DMS79 (cell line): ENCODE measurements around the gene PHEX.
A peak's percentile ranks its signal among the peaks of the same experiment; 100 is the strongest.

Experiments used
- DNase-seq: peaks from one replicate; lab custom pipeline; 2025; lab: John Stamatoyannopoulos, UW

Gene PHEX

DNA sequence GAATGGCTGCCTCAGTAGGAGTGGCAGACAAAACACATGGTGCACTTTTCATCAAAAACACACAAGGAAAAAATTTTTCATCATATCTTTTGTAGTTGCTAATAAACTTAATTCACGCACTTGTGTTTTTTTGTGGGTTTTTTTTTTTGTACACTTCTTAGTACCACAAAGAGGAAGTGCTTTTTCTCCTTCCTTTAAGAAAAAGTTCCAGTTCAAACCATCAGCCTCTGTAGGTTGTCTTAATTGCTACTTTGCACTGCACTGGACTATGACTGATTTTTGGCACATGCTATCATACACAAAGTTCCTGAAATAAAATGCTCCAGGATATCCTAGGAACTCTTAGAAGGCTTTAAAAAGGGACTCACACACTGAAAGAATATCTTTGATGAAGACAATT lies at the start of gene PHEX:
Gene PHEX (plus strand): TSS at position 242 of the 400 bp plus-strand sequence. CDS start 681 bp downstream, outside the sequence.
- no peak for DNase-seq

DNA sequence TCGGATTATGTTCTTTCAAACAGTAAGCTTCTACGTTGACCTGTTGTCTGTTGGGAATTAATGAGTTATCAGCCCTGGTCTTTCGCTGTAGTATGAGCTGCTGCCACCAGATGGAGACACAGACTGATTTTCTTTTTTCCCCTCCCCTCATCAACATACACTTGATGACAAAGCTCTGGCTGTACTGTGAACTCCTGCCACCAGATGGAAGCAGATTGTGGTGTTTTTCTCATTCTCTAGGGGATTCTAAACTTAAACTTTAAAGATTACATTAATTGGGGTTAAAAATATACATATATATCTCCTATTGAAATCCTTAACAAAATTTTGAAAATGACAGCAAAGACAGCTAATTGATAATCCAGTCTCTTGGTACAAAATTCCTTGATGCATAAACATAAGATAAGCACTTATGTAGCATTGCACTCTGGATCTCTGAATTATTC lies 46.8 kb upstream of the PHEX start:
- DNase-seq, result peak; percentile 21

DNA sequence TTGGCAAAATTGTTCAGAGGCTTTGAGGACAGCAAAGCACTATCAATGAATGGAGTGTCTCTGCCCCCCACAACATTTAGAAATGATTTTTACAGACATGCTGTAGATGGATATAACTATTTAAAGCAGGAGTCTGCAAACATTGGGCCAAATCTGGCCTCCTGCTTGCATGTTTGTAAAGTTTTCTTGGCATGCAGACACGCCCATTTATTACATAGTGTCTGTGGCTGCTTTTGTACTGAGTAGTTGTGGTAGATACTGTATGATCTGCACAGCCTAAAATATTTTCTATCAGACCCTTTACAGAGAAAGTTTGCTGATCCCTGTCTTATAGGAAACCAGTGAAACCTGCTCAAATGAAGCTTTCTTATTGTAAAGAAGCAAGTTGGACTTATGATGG lies 45.5 kb upstream of the PHEX start:
- no peak for DNase-seq

DNA sequence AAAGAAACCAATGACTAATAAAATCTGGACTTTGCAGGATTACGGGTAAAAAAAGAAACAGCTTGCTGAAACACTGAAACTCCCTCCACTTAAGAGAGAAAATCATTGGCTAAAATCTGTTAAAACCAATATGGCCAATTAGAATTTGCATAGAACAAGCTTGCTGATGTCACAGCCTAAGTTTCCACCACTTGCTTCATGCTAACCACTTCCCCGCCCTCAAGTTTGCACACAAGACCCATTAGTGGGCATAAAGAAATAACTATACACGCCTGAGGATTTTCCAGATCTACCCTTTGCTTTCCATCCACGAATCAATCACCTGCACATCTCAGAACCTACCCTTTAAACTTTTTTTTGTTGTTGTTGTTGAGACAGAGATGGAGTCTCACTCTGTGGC lies 42.7 kb upstream of the PHEX start:
- no peak for DNase-seq

DNA sequence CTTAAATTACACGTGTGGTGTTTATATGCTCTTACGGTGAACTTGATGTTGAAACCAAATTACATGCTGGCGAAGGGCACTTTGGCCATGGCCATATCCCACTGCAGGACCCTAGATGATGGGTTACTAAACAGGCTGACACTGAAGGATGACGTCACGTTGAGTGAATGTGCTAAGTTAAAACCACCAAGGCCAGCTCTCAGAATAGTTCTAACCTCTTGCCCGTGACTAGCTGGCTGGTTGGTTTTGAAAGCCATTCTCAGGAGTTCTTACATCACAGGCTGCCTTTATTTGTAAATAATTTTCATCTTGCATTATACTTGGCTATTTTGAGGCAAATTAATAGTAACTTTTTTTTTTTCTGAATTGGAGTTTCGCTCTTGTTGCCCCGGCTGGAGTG lies 41.3 kb upstream of the PHEX start:
- DNase-seq, result no peak

DNA sequence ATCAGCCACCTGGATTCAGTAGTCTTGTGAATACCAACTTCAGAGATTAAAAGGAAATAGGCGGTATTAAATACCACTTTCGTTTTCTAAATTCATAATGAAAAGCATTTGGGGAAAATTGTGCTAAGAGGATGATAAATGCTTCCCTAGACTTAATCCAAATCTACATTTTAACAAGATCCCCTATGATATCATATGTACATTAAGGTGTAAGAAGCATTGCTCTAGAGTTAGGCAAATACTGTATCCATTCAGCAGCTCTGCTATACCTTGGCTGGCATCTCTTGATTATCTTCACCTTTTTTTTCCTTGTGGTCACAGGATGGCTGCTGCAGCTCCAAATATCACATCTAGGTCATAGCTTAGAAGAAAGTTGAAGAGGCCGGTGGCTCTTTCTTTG lies 40.6 kb upstream of the PHEX start:
- DNase-seq, result no peak

DNA sequence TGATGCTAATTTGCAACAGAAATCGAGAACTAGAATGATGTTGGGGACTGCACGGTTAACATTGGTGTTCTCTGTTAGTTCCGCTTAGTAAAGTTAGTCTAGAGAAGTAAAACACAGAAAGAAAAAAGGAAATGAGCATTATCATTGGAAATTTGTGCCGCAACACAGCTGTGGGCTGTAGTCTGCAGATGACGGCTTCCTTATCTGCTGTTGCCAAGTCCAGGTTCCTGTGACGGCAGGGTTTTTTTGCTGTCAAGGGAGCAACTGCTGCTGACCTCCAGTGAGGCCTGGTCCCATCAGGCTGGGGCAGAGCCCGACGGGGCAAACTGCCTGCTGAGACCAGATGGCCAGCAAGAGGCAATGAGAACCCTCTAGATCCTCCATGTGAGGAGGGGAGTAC lies 38.9 kb upstream of the PHEX start:
- no peak for DNase-seq

DNA sequence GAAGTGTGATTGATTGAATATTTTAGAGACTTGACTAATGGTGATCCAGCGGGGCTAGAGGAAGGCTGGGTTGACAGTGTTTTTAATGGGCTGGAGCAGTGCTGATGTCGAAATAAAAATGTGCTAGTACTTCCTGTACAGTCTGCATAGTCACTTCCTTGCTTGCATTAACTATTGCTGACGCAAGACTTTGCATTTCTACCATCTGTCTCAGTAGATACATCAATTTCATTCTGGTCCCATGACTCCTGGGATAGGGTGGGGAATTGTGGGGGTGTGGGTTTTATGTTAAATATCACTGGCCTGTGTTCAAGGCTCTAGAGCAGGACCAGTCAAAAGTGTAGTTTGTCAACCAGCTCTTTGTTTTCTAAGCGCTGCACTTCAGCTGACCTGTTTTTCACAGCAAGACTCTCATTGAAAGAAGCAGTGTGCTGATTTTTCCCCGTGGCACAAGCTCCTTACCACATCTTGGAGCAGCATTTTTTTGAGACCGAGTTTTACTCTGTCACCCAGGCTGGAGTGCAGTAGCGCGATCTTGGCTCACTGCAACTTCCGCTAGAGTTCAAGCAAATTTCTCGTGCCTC lies 35.2 kb upstream of the PHEX start:
- DNase-seq, result no peak

DNA sequence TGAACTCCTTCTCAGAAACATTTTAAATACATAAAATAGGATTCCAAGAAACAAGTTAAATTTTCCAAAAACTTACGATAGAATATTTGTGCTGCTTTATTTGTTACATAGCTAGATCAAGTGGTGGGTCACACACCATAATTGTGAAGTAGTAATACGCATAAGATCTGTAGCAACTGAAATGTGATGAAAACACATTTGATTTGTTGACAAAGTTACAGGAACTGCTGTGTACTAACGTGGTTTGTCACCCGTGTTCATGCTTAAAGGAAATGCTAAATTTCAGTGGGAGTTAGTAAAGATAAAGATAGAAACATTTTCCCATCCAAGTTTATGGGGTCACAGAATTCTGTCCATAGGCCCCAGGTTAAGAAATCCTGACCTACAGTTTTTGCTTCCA lies 34.1 kb upstream of the PHEX start:
- no peak for DNase-seq

DNA sequence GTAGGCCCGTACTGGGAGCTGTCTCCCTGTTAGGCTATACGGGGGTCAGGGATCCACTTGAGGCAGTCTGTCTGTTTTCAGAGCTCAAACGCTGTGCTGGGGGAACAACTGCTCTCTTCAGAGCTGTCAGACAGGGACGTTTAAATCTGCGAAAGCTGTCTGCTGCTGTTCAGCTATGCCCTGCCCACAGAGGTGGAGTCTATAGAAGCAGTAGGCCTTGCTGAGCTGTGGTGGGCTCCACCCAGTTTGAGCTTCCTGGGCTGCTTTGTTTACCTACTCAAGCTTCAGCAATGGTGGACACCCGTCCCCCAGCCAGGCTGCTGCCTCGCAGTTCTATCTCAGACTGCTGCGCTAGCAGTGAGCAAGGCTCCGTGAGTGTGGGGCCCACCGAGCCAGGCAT lies 27.3 kb upstream of the PHEX start:
- no peak for DNase-seq

DNA sequence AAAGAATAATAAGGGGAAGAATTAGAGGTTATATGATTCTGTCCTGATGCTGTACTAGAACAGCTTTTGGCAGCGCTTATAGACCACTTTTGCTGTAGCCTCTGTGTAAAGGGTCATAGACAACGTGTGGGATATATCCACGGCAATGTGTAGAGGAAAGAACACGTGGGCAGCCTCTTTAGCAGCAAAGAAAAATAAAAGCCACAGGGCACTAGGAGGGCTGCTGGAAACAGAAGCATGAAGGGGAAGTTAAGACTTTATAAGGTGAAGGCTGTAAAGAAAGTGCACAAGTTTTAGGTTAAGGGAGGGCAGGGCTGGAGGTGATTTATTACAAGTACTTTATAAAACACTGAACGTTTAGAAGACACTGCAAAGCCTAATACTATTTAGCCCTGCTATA lies 20.1 kb upstream of the PHEX start:
- DNase-seq, result no peak

DNA sequence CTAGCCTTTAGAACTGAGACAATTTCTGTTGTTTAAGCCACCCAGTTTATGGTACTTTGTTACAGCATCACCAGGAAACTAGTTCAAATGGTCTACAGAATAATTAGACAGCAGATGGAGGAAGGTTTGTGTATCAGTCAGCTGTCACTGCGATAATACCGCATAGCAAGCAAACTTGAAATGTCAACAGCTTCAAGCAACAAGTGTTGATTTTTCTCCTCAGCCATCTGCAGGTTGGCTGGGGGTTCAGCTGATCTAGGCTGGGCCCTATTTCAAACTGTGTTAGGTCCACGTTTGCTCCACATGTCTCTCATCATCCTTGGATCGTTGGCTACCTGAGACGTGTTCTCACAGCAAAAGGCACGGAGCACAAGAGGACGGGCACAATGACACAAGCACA lies 19.2 kb upstream of the PHEX start:
- no peak for DNase-seq

DNA sequence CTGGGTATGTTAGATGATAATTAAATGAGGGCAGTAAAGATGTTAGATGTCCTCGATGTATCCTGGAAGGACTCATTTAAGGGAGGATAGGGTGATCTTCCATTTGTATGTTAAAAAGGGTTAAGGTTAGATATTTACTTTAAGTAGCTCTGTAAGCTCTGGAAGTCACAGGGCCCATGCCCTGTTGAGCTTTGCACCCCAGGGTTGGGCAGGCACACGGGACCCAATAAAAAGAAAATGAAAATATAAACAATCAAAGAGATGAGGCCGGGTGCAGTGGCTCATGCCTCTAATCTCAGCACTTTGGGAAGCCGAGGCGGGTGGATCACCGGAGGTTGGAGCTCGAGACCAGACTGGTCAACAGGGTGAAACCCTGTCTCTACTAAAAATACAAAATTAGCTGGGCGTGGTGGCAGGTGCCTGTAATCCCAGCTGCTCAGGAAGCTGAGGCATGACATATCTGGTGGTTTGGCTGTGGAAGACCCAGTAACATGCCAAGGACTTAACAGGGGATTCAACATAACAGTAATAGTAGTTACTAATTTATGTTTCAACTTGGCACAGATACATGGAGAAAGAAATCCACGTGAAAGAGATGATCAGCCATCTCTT lies 16.9 kb upstream of the PHEX start:
- DNase-seq, result no peak

DNA sequence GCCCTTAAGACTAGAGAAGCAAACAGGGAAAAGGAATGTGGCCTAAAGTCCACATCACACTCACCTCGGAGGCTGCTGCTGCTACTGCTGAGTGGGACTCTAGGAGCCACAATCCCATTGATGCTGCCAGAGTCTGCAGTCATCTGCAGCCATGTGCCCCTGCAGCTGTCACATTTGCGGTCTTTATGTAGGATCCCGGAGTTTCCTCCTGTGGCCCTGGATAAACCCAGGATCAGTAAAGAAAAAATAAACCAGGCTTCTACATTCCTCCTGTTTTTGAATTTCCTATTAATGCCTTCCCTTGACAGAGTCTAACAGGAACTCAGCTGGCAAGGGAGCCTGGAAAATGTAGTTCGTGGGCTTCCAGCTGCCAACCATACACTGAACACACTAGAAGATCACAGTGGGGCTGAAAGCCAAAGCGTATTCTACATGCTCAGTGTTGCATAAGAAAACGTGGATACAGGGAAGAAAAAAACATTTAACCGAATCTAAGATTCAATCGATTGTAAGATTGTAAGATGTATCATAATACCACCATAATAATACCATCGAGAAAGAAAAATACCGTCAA lies 10.3 kb upstream of the PHEX start:
- DNase-seq, result no peak

DNA sequence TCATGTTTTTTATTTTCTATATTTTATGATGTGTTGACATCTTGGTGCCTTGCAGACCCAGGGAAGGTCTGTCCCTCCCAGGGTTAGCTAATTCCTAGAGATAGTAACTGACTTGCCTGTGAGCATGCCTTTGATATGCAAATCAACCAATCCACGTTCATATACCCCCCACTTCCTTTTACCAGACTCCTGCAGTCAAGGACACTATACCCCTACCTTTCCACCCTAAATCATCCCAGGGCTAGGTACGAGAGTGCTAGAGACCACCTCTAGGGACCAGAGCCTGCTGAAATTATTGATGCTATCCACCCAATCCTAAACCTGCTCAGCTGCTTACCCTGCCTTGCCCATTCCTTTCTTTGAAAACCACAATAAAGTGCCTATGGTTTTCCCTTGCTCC lies 7.5 kb upstream of the PHEX start:
- DNase-seq, result no peak

DNA sequence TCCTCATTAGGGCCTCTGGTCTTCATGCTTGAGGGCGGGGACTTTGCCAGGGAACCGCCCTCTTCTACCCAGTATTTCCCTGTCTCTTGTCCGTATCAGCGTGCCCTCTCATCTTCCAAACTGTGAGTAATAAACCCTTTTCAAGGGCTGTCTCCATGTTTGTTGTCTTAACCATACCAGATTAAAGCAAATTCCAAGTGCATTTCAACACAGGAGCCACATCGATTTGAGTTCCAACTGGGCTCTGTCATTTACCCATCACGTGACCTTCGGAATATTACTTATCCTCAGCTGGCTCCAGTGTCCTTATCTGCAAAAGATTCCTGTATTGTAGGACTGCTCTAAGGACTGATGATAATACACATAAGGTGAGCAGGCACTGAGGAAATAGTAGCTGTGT lies 6.4 kb upstream of the PHEX start:
- DNase-seq, result no peak

DNA sequence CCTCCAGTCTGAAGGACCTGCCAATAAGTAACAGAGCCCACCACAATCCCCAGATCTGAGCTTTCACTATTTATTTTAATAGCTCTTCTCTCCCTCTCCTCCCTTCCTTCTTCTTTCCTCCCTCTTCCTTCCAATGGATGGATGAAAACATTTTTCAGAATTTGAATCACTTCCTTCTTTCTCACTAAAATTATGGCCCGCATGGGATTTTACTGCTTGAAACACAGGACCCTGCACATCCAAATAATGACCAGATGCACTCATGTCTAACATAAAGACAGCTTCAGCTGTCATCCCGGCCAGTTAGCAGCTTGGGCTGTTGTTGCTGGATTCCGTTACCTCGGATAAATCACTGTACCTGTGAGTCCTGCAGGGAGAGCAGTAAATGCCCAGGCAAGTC lies 5.4 kb upstream of the PHEX start:
- DNase-seq, result no peak

DNA sequence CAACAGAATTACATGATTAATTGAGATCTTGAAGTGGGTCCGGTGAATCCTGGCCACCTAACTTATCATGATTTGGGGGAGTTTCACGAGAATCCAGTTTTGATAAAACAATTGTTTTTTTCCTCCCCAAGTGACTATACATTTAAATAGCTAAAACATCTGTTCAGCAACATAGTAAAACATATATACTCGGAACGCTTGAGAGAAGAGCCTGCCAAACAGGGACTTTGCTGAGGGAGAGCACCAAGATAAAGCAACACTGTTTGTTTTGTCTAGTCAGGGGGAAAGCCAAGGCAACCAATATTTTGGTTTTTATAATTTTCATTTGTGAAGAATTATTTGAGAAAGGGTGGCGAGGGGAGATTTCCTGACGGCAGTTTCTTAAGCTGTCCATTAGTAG lies 381 bp downstream of the PHEX start:
- no peak for DNase-seq

DNA sequence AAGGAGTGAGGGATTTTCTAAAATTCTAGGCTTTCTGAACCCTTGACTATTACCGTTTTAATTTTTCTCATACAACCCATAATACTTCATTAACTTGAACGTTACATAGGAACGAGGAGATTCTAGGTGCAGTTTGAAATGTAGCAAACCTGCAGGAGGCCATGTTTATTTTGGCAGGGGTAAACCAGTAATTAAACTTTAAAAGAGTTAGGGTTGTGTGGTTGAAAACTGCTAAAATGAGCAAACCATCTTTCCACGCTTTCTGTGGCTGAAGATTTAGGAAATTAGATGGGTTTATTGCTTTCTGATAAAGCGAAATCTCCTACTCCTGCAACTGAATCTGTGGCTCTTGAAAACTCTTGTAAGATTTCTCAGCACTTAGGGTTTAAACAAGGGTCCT lies 1.7 kb downstream of the PHEX start:
- no peak for DNase-seq

DNA sequence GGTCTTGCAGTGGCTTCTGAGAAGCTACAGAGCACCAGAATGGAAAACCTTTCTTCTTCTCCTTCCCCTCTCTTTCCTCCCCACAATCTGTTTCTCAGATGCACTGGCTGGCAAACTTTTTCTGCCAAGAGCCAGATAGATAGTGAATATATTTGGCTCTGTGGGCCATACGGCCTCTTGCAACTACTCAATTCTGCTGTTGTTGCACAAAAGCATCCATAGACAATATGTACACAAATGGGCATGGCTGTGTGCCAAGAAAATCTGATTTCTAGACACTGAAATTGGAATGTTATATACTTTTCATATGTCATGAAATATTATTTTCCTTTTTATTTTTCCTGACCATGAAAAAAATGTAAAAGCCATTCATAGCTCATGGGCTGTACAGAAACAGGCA lies 3.1 kb downstream of the PHEX start:
- no peak for DNase-seq

DNA sequence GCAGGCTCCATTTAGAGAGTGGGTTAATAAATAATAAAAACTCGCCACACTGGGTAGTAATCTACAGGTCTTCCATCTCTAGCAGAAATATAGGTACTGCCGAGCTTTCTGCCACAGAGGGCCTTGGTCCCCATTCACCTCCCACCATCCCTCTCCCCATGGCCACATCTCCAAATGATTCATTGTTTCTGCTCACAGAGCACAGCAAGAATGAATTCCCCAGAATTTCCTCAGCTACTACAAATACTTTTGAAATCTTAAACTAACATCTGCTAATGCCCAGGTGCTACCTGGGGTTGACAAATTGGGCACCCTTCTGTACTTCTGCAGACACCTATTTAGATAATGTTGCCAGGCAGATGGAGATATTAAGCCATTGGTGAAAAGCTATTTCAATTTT lies 5.1 kb downstream of the PHEX start:
- no peak for DNase-seq

DNA sequence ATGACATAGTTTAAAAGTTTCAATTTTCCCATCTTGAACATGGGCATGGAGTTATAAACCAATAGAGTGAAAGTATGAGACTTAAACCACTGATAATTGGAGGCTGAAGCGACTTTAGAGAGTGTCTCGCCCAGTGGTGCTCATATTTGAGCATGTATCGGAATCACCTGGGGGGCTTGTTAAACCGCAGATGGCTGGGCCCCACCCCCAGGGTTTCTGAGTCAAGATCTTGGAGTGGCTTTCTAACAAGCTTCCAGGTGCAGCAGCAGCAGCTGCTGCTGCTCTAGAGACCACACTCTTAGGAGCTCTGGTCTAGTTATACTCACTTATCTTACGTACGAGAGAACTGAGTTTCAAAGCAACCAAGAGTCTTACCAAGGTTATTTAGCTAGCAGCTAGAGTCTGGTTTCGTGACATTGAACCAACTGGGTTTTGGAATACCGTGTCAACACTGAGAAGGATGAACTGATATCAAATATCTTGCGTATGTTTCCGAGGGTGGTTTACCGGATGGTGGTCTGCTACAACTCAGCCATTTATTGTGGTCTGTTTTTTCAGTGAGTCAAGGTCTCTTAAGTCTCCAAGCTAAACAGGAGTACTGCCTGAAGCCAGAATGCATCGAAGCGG lies 5.9 kb downstream of the PHEX start:
- DNase-seq, result peak; percentile 34

DNA sequence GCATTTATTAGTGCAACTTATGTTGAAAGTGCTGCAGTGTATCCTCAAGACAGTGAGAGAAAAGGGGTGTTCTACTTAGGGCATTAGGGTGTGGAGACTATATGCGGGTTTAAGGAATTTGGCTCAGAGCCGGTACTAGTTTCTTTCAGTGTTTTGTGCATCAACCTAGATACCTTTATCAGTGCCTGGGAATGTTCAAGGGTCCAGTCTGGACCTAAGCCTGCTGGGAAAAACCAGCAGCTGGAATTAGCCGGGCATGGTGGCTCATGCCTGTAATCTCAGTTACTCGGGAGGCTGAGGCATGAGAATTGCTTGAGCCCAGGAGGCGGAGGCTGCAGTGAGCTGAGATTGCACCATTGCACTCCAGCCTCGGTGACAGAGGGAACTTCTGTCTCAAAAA lies 7.4 kb downstream of the PHEX start:
- DNase-seq, result no peak

DNA sequence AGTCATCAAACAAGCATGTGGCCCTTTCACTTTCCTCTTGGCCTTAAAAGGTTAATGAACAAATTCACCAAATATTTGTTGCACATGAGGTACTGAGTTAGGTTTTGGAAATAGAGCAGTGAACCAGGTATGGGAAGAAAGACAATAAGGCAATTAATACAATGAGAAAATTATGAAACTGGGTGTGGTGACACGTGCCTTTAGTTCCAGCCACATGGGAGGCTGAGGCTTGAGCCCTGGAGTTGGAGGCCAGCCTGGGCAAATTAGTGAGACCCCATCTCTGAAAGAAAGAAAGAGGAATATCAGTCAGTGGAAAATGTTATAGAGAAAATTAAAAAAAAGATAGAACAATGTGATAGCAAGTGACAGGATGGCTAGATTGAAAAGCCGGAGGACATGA lies 8.1 kb downstream of the PHEX start:
- no peak for DNase-seq
